Measurements from ENCODE around the gene IL32. TPM values are rescaled to one million over a fixed set of nuclear protein-coding genes. Genes with fewer than 3 reads are reported as not detected.
A peak's percentile ranks its signal among the peaks of the same experiment; 100 is the strongest.

Gene IL32
- total RNA-seq, 6 experiments from 2014 or later: 204 to 1,268 (median 669) TPM

GRCh38 chr16:3056336-3057180 lies 8.9 kb upstream of the IL32 start:
- Histone ChIP-seq H3K9me3 (no peaks in the 10 kb centered on the region), H3K27ac (no peak overlapping the region), H3K4me3 (no peak overlapping the region), H3K27me3 (no peaks in the 10 kb centered on the region), H3K36me3 (no peaks in the 10 kb centered on the region), H3K4me1 (peaks cover 0 to 17% (median 3%) of the 10 kb centered on the region in 4 donors)
- TF ChIP-seq, protein P1, sequence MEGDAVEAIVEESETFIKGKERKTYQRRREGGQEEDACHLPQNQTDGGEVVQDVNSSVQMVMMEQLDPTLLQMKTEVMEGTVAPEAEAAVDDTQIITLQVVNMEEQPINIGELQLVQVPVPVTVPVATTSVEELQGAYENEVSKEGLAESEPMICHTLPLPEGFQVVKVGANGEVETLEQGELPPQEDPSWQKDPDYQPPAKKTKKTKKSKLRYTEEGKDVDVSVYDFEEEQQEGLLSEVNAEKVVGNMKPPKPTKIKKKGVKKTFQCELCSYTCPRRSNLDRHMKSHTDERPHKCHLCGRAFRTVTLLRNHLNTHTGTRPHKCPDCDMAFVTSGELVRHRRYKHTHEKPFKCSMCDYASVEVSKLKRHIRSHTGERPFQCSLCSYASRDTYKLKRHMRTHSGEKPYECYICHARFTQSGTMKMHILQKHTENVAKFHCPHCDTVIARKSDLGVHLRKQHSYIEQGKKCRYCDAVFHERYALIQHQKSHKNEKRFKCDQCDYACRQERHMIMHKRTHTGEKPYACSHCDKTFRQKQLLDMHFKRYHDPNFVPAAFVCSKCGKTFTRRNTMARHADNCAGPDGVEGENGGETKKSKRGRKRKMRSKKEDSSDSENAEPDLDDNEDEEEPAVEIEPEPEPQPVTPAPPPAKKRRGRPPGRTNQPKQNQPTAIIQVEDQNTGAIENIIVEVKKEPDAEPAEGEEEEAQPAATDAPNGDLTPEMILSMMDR (IDR thresholded peaks at IDR 0.05): no peak
- no peak for TF ChIP-seq POLR2A (IDR thresholded peaks at IDR 0.05)
- 87% methylated on average over 10 of the region's 19 CpGs for WGBS (ENCODE audit: insufficient coverage, low coverage, low lambda C conversion rate, missing lambda C conversion rate)
- ATAC-seq (no peak), DNase-seq (no peak)
- intact Hi-C loops (cut with DNase I): no loop called here

DNA sequence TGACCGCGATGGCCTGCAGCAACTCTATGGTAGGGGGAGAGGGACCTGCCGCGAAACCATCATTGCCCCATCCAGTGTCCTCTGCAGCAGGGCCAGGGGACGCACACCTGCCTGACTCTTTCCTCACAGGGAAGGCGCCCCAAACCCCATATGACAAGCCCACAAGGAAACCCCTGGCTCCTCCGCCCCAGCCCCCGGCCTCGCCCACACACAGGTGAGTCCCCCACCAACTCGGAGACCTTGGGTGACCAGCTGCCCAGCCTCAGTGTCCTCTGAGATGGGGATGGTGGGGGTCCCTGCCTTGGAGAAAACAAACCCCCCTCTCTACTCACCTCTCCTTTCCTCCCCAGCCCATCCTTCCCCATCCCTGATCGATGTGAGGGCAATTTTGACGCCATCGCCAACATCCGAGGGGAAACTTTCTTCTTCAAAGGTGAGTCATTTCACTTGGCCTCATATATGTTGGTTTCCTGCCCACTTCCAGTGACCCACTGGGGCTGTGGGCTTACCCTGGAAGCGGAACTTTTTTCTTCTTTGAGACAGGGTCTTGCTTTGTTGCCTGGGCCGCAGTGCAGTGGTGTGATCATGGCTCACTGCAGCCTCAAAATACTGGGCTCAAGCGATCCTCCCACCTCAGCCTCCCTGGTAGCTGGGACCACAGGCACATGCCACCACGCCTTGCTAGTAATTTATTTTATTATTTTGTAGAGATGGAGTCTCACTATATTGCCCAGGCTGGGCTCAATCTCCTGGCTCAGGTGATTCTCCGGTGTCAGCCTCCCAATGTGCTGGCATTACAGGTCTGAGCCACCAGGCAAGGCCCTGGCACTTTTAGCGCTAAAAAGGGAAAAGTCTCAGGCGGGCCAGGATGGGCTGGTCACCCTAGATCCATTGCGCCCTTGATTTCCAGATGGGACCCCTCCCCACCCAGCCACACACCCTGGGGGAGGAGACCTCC lies 8.0 kb upstream of the IL32 start:
- WGBS (ENCODE audit: insufficient coverage, low coverage, low lambda C conversion rate, missing lambda C conversion rate): 91% methylated on average over 8 of the region's 22 CpGs
- Histone ChIP-seq H3K4me3 (peak overlapping the region; percentile 93 to 96 (median 94)), H3K9me3 (no peaks in the 10 kb centered on the region), H3K27me3 (no peaks in the 10 kb centered on the region), H3K4me1 (peaks cover 0 to 17% (median 3%) of the 10 kb centered on the region in 4 donors), H3K36me3 (no peaks in the 10 kb centered on the region), H3K27ac (no peak overlapping the region)
- intact Hi-C loops (cut with DNase I): no loop called here
- no peak for DNase-seq
- TF ChIP-seq POLR2A (IDR thresholded peaks at IDR 0.05): no peak
- TF ChIP-seq, protein P1 (IDR thresholded peaks at IDR 0.05): no peak
- no peak for ATAC-seq

GRCh38 chr16:3058139-3059030 lies 7.1 kb upstream of the IL32 start:
- peak overlapping the region; percentile 87 to 94 (median 93) for H3K27ac ChIP-seq
- TF ChIP-seq POLR2A (IDR thresholded peaks at IDR 0.05): no peak
- TF ChIP-seq, protein P1 (IDR thresholded peaks at IDR 0.05): peak in 2 of 4 donors; percentile 2 to 6

More at GRCh38 chr16:3058139-3059030, 7.1 kb upstream of the IL32 start:
- Histone ChIP-seq H3K36me3 (no peaks in the 10 kb centered on the region), H3K4me3 (peak overlapping the region; percentile 93 to 96 (median 94)), H3K27me3 (no peaks in the 10 kb centered on the region), H3K9me3 (no peaks in the 10 kb centered on the region), H3K4me1 (peaks cover 0 to 17% (median 3%) of the 10 kb centered on the region in 4 donors)
- ATAC-seq: peak; percentile 21 to 44 (median 29)
- intact Hi-C loops (cut with DNase I): no loop called here
- DNase-seq: peak; percentile 70 to 74 (median 71)
- 5% methylated on average over 19 of the region's 77 CpGs for WGBS (ENCODE audit: insufficient coverage, low coverage, low lambda C conversion rate, missing lambda C conversion rate)
